ENCODE results near the gene HS2ST1.
A peak's percentile ranks its signal among the peaks of the same experiment; 100 is the strongest.

The HS2ST1 gene

DNA sequence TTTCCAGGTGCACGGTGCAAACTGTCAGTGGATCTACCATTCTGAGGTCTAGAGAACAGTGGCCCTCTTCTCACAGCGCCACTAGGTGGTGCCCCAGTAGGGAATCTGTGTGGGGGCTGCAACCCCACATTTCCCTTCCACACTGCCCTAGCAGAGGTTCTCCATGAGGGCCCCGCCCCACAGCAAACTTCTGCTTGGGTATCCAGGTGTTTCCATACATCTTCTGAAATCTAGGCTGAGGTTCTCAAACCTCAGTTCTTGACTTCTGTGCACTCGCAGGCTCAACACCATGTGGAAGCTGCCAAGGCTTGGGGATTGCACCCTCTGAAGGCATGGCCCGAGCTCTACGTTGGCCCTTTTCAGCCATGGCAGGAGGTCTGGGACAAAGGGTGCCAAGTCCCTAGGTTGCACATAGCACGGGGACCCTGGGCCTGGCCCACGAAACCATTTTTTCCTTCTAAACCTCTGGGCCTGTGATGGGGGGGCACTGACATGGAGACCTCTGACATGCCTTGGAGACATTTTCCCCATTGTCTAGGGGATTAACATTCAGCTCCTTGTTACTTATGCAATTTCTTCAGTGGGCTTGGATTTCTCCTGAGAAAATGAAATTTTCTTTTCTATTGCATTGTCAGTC, 10.0 kb downstream of the HS2ST1 start:
- no peak for TF ChIP-seq CTCF (IDR thresholded peaks at IDR 0.05; ENCODE audit: insufficient read depth, low read depth, low read length, missing control alignments)
- no peak overlapping the region for H3K4me3 ChIP-seq (ENCODE audit: low read length)
- DNase-seq (ENCODE audit: low read depth): no peak

- no peak for DNase-seq (ENCODE audit: low read depth)
- H3K4me3 ChIP-seq (ENCODE audit: low read length): no peak overlapping the region
- TF ChIP-seq CTCF (IDR thresholded peaks at IDR 0.05; ENCODE audit: insufficient read depth, low read depth, low read length, missing control alignments): no peak
These were observed 11.3 kb downstream of the HS2ST1 start for GRCh38 chr1:86925742-86926141.

- TF ChIP-seq CTCF (IDR thresholded peaks at IDR 0.05; ENCODE audit: insufficient read depth, low read depth, low read length, missing control alignments): no peak
- peak; percentile 42 for DNase-seq (ENCODE audit: low read depth)
- H3K4me3 ChIP-seq (ENCODE audit: low read length): no peak overlapping the region
These were observed 12.4 kb downstream of the HS2ST1 start for GRCh38 chr1:86926883-86927282.

DNA sequence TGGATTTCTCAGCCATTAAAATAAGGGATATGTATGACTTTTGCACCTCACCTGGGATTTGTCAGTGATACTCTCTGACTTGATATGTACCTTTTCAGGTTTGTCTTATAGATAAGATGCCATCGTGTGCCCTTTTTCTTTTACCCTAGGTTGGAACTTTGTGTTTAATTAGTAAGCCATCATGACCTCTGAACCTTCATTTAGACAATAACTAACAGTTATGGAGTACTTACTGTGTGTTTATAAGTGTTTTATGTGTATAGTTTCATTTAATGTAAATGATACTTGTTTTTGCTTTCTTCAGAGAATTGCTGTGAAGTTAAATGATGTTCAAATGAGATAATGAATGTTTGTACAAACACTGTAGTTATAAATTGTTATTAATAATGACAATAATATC, 14.4 kb downstream of the HS2ST1 start:
- no peak overlapping the region for H3K4me3 ChIP-seq (ENCODE audit: low read length)
- no peak for DNase-seq (ENCODE audit: low read depth)
- TF ChIP-seq CTCF (IDR thresholded peaks at IDR 0.05; ENCODE audit: insufficient read depth, low read depth, low read length, missing control alignments): no peak

DNA sequence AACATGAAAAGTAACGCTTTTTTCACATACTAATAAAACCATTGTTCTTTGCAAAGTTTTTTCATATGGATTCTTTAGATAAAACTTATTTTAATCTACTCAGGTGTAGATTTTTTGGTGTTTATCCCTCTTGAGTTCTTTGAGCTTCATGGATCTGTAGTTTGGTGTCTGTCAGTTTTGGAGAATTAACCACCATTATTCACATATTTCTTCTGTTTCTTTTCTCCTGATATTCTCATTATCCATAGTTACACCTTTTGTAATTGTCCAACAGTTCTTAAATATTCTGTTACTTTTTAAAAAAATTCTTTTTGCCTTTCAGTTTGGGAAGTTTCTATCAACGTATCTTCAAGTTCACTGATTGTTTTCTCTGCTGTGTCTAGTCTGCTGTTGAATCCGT, 18.6 kb downstream of the HS2ST1 start:
- H3K4me3 ChIP-seq (ENCODE audit: low read length): no peak overlapping the region
- no peak for DNase-seq (ENCODE audit: low read depth)
- TF ChIP-seq CTCF (IDR thresholded peaks at IDR 0.05; ENCODE audit: insufficient read depth, low read depth, low read length, missing control alignments): no peak

GRCh38 chr1:86933562-86934377, 19.3 kb downstream of the HS2ST1 start:
- no peak for TF ChIP-seq CTCF (IDR thresholded peaks at IDR 0.05; ENCODE audit: insufficient read depth, low read depth, low read length, missing control alignments)
- no peak for DNase-seq (ENCODE audit: low read depth)
- no peak overlapping the region for H3K4me3 ChIP-seq (ENCODE audit: low read length)
